DMS79 (cell line): Measurements from ENCODE around the gene TXNDC9.
"Not testable (repeated sequence)": the region's sequence is repeated elsewhere in the genome, so short reads cannot be mapped to it uniquely, and the experiment has no call there.

Source experiments
- DNase-seq: peaks from one replicate; lab custom pipeline; 2025; lab: John Stamatoyannopoulos, UW

TXNDC9 gene

GRCh38 chr2:99325384-99325783 lies 10.7 kb downstream of the TXNDC9 start:
- DNase-seq: no peak

- not testable (repeated sequence) for DNase-seq
Observed at GRCh38 chr2:99317873-99318200, 18.3 kb downstream of the TXNDC9 start.

- no peak for DNase-seq
Observed at GRCh38 chr2:99317161-99317872, 18.8 kb downstream of the TXNDC9 start.

- not testable (repeated sequence) for DNase-seq
Observed at GRCh38 chr2:99301097-99301496, 35.0 kb downstream of the TXNDC9 start, which contains the start of gene LYG1. Gene LYG1, minus strand, starts transcription at chr2:99301197. Its CDS starts 5,527 bp downstream, at chr2:99295670.

- no peak for DNase-seq
Observed at GRCh38 chr2:99299580-99299979, 36.6 kb downstream of the TXNDC9 start.

GRCh38 chr2:99297994-99298393 lies 38.1 kb downstream of the TXNDC9 start:
- DNase-seq: no peak

GRCh38 chr2:99285526-99285925 lies 50.6 kb downstream of the TXNDC9 start:
- DNase-seq: no peak

- DNase-seq: no peak
Observed at GRCh38 chr2:99279969-99280695, 56.0 kb downstream of the TXNDC9 start.

- DNase-seq: no peak
Observed at GRCh38 chr2:99278793-99279291, 57.3 kb downstream of the TXNDC9 start.

- DNase-seq: not testable (repeated sequence)
Observed at GRCh38 chr2:99278195-99278765, 57.9 kb downstream of the TXNDC9 start.

- no peak for DNase-seq
Observed at GRCh38 chr2:99275882-99276281, 60.3 kb downstream of the TXNDC9 start.
